Subcutaneous abdominal adipose tissue (tissue), 5 donors: ENCODE measurements around the gene CR2.
A peak's percentile ranks its signal among the peaks of the same experiment; 100 is the strongest.

Source experiments
- H3K27ac ChIP-seq: one replicate; pipeline ENCODE4 v1.7.0; 2013; ENCODE audit warnings: low read depth, mild to moderate bottlenecking, inconsistent platforms, low read length, moderate library complexity
- H3K27me3 ChIP-seq, 5 donors: one replicate each; pipeline ENCODE4 v1.7.0; 2013; ENCODE audit warnings: low read length in 5 of 5, inconsistent platforms in 1 of 5; ENCODE audit not compliant: control insufficient read depth in 5 of 5, insufficient read depth in 4 of 5
- H3K36me3 ChIP-seq, 5 donors: one replicate each; pipeline ENCODE4 v1.7.0; 2013; ENCODE audit warnings: low read length in 5 of 5; ENCODE audit not compliant: control insufficient read depth in 5 of 5, insufficient read depth in 5 of 5
- H3K4me1 ChIP-seq, 5 donors: one replicate each; pipeline ENCODE4 v1.7.0; 2013; ENCODE audit warnings: low read length in 5 of 5, mild to moderate bottlenecking in 3 of 5, moderate library complexity in 1 of 5; ENCODE audit not compliant: control insufficient read depth in 5 of 5, insufficient read depth in 5 of 5
- H3K4me3 ChIP-seq, 5 donors: one replicate each; pipeline ENCODE4 v1.7.0; 2013; ENCODE audit warnings: low read length in 5 of 5, low read depth in 1 of 5
- H3K9ac ChIP-seq, 5 donors: one replicate each; pipeline ENCODE4 v1.7.0; 2013; ENCODE audit warnings: low read length in 5 of 5, mild to moderate bottlenecking in 4 of 5, moderate library complexity in 3 of 5
- H3K9me3 ChIP-seq, 5 donors: one replicate each; pipeline ENCODE4 v1.7.0; 2013; ENCODE audit warnings: low read length in 5 of 5; ENCODE audit not compliant: control insufficient read depth in 5 of 5
- donor health status: healthy.
- donor health status: healthy.
- donor health status: healthy.
- donor health status: healthy.
- donor health status: healthy.

Gene CR2

GRCh38 chr1:207454046-207454964 lies at the start of gene CR2:
Gene CR2, plus strand, starts transcription at chr1:207454328. Its CDS starts 91 bp downstream, at chr1:207454419.
- Histone ChIP-seq H3K36me3 (no peaks in the 10 kb centered on the region), H3K4me1 (peaks cover 2 to 15% (median 14%) of the 10 kb centered on the region in 5 donors), H3K9ac (peak within 1 kb of the TSS in 2 of 5 donors; percentile 31 to 41), H3K27me3 (peaks cover 12 to 39% (median 24%) of the 10 kb centered on the region in 5 donors), H3K4me3 (peak within 1 kb of the TSS; percentile 30 to 67 (median 52)), H3K9me3 (no peaks in the 10 kb centered on the region), H3K27ac (no peak within 1 kb of the TSS)

- peaks cover 0 to 2% (median 0%) of the 10 kb centered on the region in 5 donors for H3K4me1 ChIP-seq
These were observed 49.1 kb upstream of the CR2 start for GRCh38 chr1:207404849-207405525.

GRCh38 chr1:207405814-207406213 lies 48.3 kb upstream of the CR2 start:
- H3K36me3 ChIP-seq, result no peaks in the 10 kb centered on the region
- H3K27me3 ChIP-seq, result no peaks in the 10 kb centered on the region
- no peaks in the 10 kb centered on the region for H3K9me3 ChIP-seq
- no peak overlapping the region for H3K27ac ChIP-seq
- no peak overlapping the region for H3K9ac ChIP-seq
- H3K4me1 ChIP-seq, result peaks cover 0 to 2% (median 0%) of the 10 kb centered on the region in 5 donors
- no peak overlapping the region for H3K4me3 ChIP-seq

More at GRCh38 chr1:207404849-207405525, 49.1 kb upstream of the CR2 start:
- no peak overlapping the region for H3K4me3 ChIP-seq
- H3K9ac ChIP-seq, result no peak overlapping the region
- no peaks in the 10 kb centered on the region for H3K9me3 ChIP-seq
- H3K27me3 ChIP-seq, result no peaks in the 10 kb centered on the region
- no peak overlapping the region for H3K27ac ChIP-seq
- no peaks in the 10 kb centered on the region for H3K36me3 ChIP-seq

GRCh38 chr1:207407655-207408260 lies 46.4 kb upstream of the CR2 start:
- H3K36me3 ChIP-seq, result no peaks in the 10 kb centered on the region
- H3K9me3 ChIP-seq, result no peaks in the 10 kb centered on the region
- H3K9ac ChIP-seq, result no peak overlapping the region
- H3K27me3 ChIP-seq, result no peaks in the 10 kb centered on the region
- H3K27ac ChIP-seq, result no peak overlapping the region
- no peak overlapping the region for H3K4me3 ChIP-seq
- peaks cover 0 to 2% (median 0%) of the 10 kb centered on the region in 5 donors for H3K4me1 ChIP-seq

GRCh38 chr1:207412845-207413244 lies 41.3 kb upstream of the CR2 start:
- Histone ChIP-seq H3K4me1 (peaks cover 0 to 8% (median 0%) of the 10 kb centered on the region in 5 donors), H3K27ac (no peak overlapping the region), H3K4me3 (no peak overlapping the region), H3K27me3 (no peaks in the 10 kb centered on the region), H3K9ac (no peak overlapping the region), H3K9me3 (no peaks in the 10 kb centered on the region), H3K36me3 (no peaks in the 10 kb centered on the region)

DNA sequence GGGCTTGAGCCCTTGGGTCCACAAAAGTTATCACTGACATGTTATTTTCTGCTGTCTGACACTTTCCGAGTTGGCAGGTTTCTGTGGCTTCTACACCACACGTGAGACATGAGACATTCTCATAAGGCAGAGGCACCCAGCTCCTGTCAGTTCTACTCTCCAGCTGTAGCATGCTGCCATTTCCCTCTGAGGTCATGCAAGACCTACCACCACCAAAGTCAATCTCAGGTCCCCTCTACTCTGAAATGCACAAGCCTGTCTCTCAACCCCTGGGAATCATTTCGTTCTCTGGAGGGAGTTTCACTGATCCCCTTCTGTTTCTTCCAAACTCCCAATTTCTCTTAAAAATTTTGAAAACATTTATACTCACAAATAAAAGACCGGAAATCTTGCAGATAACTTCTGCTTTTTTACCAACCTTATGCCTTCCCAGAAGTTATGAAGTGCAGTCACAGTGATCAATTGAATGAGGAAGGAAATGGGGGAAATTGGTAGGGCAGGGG lies 39.5 kb upstream of the CR2 start:
- no peak overlapping the region for H3K9ac ChIP-seq
- no peaks in the 10 kb centered on the region for H3K27me3 ChIP-seq
- peaks cover 0 to 2% (median 0%) of the 10 kb centered on the region in 5 donors for H3K9me3 ChIP-seq
- H3K36me3 ChIP-seq, result no peaks in the 10 kb centered on the region
- H3K4me3 ChIP-seq, result no peak overlapping the region
- H3K27ac ChIP-seq, result no peak overlapping the region
- H3K4me1 ChIP-seq, result peaks cover 0 to 8% (median 0%) of the 10 kb centered on the region in 5 donors

DNA sequence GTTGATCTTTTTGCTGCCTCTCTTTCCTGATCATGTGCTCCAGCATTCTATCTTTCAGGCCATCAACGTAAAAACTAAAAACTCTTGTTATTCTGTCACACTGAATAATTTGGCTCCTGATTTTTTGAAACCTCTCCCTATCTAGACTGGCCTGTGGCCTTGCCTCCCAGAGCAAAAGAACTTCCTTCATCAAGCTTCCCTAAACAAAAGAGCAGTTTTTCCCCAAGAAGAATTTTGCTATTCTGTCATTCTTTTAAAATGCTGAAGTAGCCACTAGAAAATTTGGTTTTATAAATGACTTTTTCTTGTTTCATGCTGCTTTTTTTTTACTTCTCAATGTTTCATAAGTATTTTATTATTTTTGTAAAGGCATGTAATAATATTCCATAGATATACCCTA lies 37.1 kb upstream of the CR2 start:
- no peak overlapping the region for H3K9ac ChIP-seq
- H3K27ac ChIP-seq, result no peak overlapping the region
- H3K4me1 ChIP-seq, result peaks cover 0 to 8% (median 0%) of the 10 kb centered on the region in 5 donors
- no peak overlapping the region for H3K4me3 ChIP-seq
- H3K27me3 ChIP-seq, result no peaks in the 10 kb centered on the region
- no peaks in the 10 kb centered on the region for H3K36me3 ChIP-seq
- peaks cover 0 to 9% (median 0%) of the 10 kb centered on the region in 5 donors for H3K9me3 ChIP-seq

GRCh38 chr1:207418351-207418750 lies 35.8 kb upstream of the CR2 start:
- no peak overlapping the region for H3K4me3 ChIP-seq
- H3K27ac ChIP-seq, result no peak overlapping the region
- H3K9me3 ChIP-seq, result peaks cover 0 to 9% (median 0%) of the 10 kb centered on the region in 5 donors
- no peak overlapping the region for H3K9ac ChIP-seq
- H3K27me3 ChIP-seq, result peaks cover 0 to 9% (median 5%) of the 10 kb centered on the region in 5 donors
- H3K4me1 ChIP-seq, result peaks cover 0 to 8% (median 0%) of the 10 kb centered on the region in 5 donors
- no peaks in the 10 kb centered on the region for H3K36me3 ChIP-seq

DNA sequence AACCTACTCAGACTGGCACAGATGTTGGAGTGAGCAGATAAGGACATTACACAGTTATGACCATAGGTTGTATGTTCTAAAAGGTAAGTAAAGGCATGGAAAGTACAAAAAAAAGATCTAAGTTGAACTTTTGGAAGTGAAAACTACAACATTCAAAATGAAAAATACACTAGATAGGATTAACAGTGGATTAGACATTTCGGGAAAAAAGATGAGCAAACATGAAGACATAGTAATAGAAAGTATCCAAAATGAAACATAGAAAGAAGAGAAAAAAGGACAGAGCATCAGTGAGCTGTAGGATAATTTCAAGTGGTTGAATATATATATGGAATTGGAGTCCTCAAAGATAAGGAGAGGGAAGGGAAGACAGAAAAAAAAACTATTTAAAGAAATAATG lies 34.0 kb upstream of the CR2 start:
- Histone ChIP-seq H3K9ac (no peak overlapping the region), H3K4me1 (peaks cover 0 to 5% (median 0%) of the 10 kb centered on the region in 5 donors), H3K9me3 (peaks cover 0 to 9% (median 0%) of the 10 kb centered on the region in 5 donors), H3K27ac (no peak overlapping the region), H3K27me3 (peaks cover 0 to 17% (median 12%) of the 10 kb centered on the region in 5 donors), H3K36me3 (no peaks in the 10 kb centered on the region), H3K4me3 (no peak overlapping the region)
